Cerebellar cortex (tissue), 1 donor: ENCODE results near the gene RPA3.

Source experiments
- DNase-seq: peaks from one replicate; pipeline ENCODE4 v3.0.0-alpha.2; 2015; ENCODE audit warnings: low spot score

The RPA3 gene

DNA sequence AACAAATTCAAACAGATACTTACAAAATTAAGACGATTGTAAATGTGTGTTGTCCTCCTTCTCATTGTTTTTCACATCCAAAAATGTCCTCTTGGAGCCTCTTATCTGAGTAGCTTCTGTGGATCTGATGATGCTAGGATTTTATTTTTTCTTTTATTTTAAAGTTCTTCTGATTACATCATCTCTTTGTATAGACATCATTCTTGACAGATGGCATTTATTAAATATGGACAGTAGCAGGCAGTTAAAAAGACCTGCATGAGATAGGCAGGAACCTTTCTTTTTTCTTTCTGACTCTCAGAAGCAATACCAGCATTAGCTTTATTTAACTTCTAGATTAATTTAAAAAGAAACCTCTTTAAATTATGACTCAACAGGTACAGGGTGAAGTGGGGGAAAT is at the start of gene RPA3:
RPA3 (minus strand) TSS at position 116 of the 400 bp plus-strand sequence. CDS start 78,189 bp downstream, outside the sequence.
- no peak for DNase-seq

DNA sequence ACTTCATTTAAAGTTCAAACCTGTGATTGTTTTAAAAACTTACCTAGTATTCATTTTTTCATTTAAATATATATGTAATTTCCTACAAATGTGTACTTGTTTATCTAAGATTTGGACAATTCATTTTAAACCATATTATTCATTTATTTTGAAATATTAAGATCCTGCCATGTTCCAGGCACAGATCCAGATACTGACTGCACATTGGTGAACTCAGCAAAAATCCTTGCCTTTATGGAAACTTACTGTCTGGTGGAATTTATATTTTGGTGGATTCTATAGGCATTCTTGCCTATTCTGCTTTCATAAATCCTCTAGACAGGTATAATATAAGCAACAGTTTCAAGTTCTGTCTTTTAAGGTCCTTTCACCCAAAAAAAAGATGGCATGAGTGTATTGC is 48.3 kb upstream of the RPA3 start:
- no peak for DNase-seq

DNA sequence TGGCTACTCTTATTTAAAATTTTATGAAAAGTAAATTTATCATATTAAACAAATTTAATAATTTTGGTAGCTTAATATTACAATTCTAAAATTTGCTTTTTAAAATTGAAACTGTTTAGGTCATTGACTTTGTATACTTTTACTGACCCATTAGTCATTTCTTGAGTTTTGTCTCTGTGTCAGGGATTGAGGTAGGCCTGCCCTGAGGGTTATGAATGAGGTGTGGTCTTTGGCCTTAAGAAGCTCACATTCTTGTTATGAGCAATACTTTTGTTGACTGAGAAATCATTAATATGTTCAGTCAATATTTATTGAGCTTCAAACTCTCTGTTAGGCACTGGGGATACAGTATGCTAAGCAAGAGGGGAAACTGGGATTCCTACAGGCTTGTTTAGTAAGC is 47.0 kb upstream of the RPA3 start:
- DNase-seq, result no peak

DNA sequence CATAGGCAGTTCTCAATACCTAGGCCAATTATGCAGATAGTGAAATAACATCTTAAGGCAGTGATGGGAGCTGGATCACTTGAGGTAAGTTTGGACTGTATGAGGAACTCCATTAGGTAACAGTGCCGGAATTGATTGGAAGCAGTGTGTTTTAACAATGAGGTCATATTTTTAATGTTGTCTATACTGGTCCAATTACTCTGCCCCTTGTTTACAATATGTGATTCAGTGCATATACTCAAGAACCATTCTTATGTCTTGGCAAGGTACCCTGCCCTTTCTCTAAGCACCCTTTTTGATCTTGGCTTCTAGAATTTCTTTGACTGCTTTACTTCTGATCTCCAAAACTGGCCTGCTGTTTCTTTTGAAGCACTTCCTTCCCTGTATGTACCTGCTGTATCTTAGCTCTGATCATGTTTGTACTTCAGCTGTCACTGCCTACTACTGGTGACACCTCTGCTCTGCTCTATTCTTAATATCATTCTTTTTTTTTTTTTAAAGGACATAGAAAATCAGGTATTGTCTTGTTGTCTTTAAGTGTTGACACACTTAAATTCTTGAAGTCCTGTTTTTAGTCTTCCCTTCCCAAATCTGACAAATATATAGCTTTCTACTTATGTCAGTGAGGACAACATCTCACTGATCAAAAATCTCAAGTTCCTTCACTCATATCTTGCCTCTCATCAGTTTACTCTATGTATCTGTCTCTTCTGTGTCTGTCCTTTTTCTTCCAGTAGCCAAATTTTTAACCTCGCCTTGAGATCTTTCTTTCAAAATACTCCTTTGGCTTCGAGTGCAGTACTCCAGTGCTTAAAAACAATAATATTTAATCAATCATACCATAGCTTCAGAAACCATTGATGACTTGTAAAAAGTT is 46.4 kb upstream of the RPA3 start:
- DNase-seq, result no peak

DNA sequence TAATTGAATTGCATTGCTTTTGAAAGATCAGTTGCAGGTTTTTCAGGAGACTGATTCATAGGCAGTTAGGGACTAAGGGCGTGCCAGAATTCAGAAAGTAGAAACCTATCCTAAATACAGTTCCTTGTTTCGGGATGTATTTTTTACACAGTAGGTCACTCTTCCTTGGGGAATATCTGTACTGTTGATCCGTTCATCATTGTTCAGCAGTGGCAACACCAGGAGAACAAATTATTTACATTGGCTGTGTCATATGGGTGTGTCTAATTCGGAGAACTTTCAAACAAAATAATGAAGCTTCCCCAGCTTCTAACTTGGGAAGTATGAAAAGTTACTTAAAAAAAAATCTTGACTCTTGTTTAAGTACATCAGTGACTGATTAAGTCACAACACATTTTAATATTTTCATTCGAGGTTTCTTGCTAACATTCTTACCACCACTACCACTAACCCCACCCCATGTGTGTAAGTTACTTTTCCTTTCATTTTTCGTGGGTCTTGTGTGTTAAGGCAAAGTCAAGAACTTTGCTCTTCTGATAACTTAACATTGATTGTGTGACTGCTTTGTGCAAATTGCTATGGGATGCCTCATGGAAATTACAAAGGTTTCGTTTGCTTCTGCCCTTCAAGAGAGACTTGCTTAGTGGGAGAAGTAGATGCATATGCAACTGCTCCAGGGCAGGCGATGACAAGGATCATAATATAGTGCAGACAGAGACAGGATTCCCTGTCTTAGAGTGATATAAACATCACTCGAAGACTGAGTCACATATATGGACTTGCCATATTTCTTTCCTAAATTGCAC is 43.8 kb upstream of the RPA3 start:
- no peak for DNase-seq

DNA sequence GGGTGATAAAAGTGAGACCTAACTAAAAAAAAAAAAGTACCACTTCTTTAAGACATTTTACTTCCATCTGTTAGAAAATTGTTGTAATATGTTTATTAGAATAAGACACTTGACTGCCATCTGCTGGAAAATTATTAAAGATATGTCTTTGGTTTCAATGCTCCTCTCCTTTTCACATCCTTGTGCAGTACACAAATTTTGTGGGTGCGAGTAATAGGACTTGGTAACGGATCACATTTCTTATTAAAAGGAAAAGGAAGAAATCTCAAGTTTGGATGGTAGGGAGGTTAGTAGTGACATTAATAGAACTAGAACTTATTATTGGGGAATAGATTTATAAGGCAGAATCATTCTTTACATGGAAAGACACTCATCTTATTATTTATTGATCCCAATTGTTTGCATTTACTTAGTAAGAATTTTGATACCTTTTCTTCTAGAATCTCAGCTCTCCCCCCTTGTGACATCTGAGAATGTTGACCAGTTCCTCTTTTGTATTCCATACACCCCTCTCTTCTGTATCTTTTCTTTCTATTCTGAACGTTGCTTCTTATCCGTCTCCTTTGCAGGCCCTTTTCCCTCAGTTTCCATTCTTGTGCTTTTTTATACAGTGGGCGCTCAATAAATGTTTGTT is 43.0 kb upstream of the RPA3 start:
- DNase-seq, result peak; percentile 23

DNA sequence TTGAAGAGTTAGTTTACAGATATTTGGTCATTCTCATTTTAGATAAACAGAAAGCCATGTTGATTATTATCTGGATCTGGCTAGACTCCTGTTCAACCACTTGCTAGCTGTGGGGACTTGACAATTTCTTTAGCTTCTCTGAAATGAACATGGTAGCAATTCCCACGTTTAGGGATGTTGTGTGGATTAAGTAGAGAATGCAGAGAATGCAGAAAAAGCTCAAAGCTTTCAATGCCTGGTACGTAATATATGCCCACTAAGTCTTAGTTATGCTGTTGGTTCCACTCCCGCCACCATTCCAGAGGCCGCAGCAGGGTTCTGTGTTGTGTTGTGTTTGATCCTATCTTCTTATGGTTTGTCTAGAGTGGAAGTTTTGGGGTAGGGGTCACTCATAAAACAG is 39.2 kb upstream of the RPA3 start:
- no peak for DNase-seq

DNA sequence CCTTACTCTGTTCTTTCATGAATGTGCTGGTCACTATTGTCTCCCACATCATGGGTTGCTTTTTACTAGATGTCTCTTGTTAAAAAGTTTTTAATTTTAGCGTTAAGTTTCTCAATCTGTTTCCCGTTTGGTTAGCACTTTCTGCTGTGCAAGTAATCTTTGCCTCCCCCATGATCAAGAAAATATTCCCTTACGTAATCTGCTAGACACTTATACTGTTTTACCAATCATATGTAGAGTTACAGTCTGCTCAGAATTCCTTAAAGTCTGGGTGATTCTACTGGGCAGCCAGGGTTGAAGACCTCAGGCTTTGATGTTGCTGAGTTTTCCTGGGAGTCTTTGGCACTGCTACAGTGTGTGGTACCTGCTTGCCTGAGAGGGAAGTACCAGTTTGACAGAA is 38.2 kb upstream of the RPA3 start:
- DNase-seq, result no peak

DNA sequence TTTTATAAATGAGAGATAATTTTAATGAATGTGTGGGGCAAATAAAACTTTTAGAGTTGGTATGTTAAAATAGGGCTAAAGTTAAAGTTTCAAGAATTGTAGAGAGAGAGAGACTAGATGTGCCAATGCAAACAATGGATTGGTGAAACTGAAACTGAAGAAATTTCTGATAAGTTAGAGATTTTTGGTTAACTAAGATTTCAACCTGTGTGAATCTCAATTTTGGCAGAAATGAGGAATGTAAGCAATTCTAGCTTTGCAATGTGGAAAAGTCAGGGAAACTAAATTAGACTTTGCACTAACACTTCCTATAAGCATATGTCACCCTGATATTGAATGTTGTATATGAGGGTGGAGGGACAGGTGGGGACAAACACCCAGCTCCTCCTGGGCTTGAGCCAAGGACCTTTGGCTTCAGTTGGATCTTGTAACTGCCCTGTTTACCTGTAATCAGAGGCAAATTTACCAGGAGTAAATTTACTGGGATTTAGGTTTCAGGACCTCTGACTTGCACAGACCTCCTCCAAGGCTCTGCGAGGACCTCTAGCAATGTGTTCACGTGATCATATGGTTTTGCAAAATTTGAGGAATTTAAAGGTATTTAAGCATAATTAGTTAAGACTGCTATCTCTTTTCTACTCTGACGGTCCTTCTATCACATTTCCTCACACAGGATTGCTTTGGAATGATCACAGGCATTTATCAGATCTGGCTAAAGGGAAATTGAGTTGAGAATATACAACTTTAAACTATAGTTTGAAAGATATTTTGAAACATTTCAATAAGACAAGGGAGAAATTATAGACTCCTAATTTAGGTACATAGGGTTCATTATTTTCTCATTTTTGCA is 33.1 kb upstream of the RPA3 start:
- DNase-seq, result no peak

DNA sequence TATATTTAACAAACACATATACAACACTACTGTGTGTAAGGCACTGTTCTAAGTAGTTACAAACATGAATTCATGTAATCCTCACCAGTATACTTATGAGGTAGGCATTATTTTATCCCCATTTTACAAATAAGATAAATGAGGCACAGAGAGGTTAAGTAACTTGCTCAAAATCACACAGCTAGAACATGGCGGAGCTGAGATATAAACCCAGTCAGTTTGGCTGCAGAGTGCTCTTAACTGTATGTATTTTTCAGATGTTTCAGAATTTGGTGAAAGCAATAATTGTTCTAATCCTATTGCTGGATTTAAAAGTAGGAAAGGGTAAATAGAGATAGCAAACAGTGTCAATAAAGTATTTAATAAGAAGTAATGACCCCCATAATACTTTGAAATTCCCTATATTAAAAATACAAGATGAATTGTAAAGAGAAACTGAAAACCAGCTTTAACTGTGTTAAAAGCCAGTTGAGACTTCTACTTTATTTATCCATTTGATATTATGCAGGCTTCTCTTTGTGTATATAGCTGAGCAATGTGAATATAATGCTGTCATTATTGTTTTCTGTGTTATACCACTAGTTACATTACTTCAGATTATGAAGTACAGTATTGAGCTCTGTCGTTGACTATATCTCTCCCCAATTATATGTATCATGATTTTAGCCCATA is 32.3 kb upstream of the RPA3 start:
- no peak for DNase-seq

DNA sequence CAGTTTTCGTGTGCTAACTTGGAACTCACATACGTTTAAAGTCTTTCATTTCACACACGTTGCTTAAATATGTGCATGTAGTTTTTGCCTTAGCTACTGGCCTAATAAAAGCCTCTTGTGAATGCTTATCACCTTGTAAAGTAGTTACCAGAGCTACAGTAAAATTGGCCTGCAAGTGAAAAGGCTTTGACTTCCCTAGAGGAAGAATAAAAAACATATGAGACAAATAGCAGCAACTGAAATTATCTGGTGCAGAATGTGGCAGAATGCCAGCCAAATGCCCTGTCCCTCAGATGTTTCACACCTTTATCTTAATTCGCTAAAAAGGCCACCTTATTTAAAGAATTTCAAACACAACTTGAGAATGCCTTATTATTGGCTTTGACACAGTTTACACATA is 28.1 kb upstream of the RPA3 start:
- peak; percentile 32 for DNase-seq

DNA sequence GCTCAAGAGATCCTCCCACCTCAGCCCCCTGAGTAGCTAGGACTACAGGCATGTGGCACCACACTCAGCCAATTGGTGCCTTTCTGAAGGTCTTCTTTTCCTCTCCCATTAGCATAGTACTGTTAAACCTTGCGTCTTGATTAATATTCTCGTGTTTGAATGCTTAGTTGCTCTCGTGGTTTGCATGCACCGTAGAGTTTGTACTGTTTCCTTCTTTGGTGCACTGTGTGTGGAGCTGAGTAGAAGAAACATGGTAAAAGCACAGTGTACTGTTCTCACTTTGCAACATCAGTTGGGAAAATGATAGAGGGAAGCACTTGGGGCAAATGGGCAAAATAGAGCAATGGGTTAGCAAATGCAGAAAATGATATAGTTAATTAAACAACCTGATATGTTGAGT is 27.6 kb upstream of the RPA3 start:
- DNase-seq, result no peak

DNA sequence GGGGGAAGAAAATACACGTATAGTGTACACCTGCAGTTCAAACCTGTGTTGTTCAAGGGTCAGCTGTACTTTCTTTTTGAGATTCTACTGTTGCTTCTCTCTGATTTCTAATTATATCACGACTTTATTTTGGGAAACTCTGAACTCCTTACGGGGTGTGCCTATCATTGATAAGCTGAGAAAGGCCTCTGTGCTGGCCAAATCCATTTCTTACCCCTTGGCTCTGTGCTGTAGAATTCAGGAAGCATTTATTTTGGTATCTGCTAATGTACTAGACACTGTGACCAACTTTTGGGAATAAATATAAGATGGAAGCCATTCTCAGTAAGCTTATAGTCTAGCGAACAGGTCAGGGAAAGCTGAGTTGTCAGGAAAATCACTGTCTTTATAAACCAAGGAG is 26.9 kb upstream of the RPA3 start:
- DNase-seq, result no peak

DNA sequence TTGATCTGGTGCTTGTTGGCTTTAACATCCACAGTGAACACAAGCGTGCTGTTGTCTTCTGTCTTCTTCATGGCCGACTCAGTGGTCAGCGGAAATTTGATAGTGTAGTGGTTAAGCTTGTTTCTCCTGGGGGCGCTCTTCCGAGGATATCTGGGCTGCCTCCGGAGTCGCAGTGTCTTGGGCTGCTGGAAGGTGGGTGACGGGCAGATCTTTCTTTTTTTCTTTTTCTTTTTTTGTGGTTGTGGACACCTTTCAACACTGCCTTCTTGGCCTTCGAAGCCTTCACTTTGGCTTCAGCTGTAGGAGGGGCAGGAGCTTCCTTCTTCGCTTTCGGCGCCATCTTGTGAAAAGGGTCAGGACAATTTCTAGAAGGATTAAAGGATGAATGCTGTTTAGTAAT is 23.8 kb upstream of the RPA3 start:
- DNase-seq, result no peak

DNA sequence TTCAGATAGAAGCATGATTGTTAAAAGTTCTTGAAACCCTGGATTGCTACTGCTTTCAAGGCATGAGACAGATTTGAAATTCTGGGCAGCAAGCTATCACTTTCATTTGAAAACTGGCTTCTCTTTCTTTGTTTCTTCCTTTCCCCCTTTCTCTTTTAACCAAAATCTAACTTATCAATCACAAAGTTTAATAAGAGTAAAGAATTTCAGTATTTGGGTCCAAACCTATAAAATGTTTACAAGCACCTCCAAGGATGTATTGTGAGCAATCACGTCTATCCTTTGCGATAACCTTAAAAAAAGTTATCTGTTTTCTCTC is 21.6 kb upstream of the RPA3 start:
- DNase-seq, result no peak

DNA sequence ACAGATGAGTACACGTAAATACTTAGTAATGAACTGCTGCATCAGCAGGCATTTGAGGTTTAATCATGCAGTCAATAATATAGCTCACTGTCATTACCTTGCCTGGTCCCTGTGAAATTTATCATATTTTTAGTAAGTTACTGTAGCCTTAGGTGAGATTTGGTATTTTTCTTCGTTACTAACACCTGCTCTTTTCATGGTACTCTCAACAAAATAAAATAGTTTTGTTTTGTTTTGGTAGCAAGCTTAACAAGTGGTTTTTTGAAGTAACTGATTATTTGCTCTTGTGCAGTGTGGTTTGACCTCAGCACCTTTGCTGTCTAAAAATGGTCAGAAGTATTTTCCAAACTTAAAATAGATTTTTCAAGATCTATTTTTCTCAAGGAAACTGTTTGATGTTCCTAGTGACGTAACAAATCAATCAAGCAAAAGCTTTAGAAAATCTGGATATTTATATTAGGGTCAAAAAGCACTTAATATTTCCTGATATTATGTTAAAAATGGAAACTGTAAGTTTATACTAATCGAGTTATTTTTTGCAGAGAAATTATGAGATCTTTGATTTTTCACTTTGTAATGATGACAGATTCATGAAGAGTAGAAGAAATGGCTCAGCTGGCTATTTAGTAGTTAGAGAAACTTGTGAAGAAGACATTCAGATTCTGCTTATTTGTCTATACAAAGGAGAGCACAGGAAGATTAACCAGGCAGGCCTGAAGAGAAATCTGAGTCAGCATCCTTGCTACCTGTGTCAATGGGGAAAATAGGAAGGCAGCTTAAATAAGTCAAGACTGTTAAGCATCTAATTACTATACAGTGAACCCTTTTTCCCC is 21.0 kb upstream of the RPA3 start:
- no peak for DNase-seq

DNA sequence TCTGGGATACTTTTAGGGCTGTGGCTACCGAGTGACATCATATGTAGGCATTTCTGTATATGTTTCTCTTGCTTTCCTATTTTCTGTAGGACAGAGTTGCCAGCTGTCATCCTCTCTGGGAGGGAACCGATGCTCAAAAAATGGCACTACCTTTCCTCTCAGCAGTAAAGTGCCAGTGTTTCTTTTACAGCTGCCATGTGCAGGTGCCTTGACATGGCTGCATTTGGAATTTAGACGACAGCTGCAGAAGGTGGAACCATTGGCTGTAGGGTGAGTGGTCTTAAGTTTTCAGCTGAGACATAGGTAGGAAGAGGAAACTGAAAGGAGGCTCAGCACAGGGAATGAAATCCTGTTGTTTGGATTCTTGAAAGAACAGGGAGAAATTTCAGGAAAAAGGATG is 20.2 kb upstream of the RPA3 start:
- no peak for DNase-seq

DNA sequence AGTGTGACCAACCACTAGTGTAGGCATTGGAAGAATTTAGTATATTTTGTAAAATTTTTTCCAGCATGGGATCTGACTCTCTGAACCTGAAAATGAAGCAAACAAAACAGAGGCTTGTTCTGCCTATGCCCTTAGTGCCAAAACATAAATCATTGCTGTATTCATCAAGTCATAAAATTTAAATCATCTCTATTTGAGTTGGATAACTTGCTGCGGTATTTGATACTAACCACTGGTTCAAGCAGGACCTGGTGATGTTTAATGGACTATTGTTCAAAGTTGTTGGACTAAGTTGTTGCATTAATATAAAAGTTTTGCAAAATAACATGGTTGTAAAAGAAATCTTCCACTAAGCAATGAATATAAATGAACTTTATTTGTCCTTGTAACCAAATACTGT is 19.8 kb upstream of the RPA3 start:
- DNase-seq, result no peak

DNA sequence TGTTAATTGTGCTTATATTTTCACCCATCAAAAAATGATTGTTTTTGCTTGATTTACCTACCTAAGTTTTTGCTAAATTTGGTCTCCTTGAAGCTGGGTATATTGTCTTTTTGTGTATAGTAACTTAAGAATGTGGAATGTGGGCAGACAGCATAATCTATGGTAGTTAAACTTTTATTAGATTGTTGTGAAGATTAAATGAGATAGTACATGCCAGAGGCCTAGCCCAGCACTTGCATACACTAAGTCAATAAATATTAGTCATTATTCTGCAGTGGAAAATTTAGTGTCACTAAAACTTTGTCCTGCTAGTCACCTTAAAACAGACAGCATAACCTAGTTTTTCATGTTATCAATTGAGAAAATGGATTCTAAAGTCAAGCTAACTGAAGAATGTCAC is 19.3 kb upstream of the RPA3 start:
- DNase-seq, result no peak

DNA sequence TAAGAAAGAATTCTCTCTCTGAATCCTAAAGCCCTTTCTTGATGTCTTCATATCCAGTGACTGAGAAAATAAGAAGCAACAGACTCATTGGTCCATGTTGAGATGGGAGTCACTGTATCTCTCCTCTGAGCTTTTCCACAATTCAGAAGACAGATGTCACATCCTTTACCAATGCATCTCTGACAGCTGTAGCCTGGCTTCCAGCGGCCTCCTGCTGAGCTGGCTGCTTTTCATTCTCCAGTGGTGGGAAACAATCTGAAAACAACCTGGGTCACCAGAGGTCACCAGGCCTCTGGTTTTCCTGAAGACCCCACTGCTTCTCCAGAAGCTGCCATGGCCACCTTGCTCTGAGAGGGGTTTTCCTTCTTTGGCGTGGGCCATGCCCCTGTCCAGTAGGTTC is 18.3 kb upstream of the RPA3 start:
- no peak for DNase-seq
